NK-92 treated with Interleukin-12 subunit alpha and Interleukin-12 subunit beta, amount 100 ng/mL, for 24 hours (cell line): ENCODE data around the gene AKR1D1.
"Not testable (repeated sequence)": the region's sequence is repeated elsewhere in the genome, so short reads cannot be mapped to it uniquely, and the experiment has no call there.

Experiments used
- DNase-seq: peaks from one replicate; lab custom pipeline; 2025; lab: John Stamatoyannopoulos, UW

The AKR1D1 gene

DNA sequence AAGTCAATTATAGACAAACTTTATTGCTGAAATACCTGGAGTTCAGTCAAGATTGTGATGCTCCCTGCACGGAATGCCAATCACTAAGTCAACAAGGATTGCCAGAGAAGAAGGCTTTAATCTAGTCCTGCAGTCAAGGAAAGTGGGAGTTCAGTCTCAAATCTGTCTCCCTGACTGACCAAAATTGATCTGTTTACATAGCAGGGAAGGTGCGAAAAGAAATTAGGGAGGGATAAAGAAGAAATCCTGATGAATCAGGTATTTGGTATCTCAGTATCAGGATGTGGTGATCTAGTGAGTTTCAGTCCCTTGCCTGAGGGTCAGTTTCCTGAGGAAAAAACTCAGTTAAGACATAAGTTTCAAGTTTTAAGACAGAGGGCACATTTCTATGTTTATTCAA, 2.1 kb upstream of the AKR1D1 start:
- DNase-seq = no peak

DNA sequence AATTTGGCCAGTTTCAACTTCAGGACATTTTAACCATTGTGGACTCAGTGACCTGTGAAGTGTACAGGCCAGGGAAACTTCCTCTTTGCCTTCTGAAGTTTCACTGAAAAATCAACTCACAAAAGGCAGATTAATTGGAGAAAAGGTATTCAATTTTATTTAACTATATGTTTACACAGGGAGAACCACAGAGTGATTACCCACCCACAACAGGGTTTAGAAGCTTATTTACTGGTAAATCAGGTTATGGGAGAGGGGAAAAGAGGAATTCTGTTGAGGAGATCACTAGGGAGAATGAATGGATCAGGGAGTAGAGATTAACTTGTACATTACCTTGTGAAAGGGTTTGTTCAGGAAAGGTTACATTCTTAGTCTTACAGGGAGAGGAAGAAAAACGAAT, 1.7 kb upstream of the AKR1D1 start:
- DNase-seq = no peak

DNA sequence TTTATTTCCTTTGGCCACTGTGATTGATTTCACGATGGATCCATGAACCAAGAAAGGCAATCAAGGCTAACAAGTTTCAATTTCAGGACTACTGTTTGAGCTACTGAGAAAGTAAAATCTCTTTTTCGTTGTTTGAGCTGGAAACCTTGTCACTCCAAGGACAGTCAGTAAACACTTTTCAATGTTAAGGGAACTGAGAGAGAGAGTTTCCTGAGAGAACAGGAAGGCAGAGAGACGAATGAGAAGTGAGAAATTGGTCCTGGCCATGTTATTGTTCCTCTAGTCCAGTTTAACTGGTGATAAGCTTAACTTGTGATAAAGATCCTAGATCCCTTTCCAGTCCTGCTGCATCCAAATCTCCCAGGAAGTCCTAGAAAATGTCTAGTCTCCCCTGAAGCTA, 909 bp upstream of the AKR1D1 start:
- DNase-seq = no peak

DNA sequence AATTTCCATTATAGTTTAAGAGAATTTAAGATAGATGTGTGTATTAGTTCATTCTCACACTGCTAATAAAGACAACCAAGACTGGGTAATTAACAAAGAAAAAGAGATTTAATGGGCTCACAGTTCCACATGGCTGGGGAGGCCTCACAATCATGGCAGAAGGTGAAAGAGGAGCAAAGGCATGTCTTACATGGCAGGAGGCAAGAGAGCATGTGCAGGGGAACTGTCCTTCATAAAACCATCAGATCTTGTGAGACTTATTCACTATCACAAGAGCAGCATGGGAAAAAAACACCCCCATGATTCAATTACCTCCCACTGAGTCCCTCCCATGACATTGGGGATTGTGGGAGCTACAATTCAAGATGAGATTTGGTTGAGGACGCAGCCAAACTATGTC, 473 bp upstream of the AKR1D1 start:
- not testable (repeated sequence) for DNase-seq

DNA sequence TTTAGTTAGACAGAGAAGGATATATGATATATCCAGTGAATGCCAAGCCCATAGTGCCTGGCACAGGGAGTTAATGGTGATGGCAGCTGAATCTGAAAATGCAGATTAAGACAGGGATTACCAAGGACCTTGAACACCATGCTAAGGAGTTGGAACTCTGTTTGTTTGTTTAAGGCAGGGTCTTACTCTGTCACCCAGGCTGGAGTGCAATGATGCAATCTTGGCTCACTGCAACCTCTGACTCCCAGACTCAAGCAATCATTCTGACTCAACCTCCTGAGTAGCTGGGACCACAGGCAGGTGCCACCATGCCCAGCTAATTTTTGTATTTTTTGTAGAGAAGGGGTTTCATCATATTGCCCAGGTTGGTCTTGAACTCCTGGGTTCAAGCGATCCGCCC, 1.6 kb downstream of the AKR1D1 start:
- DNase-seq = no peak

DNA sequence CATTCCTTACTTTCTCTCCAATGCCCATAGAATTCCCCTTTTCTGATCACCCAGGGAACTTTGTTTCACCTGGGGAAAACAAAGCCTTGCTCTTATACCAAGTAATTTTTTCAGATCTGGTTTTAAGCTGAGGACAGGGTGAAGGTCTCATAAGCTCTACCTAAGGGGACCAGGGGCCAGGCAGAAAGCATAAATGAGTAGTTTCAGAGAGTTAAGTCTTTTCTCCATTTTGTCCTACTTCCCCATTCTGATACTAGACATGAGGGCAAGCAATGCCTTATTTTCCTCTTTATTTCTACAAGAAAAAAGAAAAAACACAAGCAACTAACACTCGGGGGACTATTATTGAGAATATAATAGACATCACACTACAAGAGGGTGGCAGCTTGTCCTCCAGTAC, 2.9 kb downstream of the AKR1D1 start:
- DNase-seq = no peak

DNA sequence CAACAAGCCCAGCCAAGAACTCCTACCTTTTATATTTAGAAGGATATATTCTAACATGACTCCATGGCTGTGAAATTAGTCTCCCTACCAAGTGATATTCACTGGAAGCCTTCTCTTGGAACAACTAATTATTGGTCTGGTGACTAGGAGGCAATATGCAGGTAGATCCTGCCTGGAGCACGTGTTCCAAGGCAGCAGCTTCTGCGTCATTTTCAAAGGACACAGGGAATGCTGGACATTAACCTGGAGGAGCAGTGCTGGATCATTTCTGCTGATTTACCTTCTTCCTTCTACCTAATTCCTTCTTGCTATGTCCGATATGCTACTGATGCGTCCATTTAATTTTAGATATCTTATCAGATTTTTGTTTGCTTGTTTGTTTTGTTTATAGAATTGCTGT, 5.6 kb downstream of the AKR1D1 start:
- no peak for DNase-seq

DNA sequence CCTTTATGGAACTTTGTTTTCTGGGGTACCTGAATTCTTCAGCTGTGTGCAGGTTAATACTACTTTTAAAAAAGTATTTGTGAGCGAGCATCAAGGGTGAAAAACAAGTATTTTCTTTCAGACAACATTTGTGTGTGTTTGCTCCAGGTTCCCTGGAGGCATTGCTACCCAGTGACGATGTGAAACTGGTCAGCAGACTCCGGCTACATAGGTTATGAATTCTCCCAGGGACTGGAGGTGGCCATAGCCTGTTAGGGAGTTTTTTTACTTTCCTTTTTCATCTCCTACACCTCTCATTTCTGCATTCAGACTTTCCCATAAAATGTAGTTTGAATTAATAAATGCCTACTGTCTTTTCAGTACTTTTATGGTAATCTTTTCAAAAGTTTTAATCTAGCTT, 7.6 kb downstream of the AKR1D1 start:
- no peak for DNase-seq

DNA sequence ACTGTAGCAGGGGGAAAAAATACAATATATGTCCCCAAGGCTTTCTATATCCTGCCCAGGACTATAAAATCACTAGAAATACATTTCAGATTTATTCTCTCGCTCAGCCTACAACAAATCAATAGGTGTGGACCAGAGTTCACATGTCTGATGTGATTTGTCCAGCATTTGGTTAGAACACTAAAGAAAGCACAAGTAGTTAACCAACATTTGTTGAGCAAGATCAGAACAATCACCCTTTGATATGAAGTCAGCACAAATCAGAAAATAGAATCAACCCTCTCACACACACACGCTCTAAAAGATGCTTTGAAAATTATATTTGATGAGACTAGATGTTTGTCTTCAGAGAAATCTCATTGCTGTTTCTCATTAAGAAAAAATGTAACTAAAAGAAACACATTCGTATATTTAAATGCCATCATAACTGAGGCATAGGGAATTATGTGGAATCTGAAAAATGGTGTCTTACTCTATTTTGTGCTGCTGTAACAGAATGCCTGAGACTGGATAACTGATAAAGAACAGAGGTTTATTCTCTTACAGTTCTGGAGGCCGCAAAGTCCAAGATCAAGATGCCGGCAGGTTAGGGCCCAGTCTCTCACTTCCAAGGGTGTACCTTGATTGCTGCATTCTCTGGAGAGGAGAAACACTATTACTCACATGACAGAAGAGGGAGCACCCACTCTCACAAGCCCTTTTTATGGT, 10.5 kb downstream of the AKR1D1 start:
- no peak for DNase-seq

DNA sequence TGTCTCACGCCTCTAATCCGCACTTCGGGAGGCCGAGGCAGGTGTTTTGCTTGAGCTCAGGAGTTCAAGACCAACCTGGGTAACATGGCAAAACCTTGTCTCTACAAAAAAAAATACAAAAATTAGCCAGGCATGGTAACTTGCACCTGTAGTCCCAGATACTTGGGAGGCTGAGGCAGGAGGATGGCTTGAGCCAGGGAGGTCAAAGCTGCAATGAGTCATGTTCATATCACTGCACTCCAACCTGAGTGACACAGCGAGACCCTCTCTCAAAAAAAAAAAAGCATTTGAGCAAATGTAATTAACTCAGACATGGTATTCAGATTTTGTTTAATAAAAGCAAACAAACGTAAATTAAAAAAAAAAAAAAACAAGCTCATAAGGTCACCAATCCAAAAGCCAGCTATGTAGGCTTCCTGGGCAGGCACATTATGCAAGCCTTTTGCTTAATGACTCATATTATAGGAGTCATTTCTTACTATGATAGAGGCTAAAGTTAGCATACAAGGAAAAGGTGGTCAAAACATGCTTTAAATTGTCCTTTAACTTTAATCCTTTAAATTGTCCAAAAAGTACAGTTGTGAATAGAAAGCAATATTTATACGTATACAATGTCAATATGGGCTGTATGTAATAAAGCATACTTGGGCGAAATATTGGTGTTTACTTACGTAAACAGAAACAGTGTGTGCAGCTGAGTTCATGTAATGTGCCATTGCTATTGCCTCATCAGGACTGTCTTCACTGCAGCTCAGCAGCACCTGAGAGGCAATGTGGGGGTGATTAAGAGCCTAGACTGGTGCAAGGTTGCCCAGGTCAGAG, 13.0 kb downstream of the AKR1D1 start:
- no peak for DNase-seq

DNA sequence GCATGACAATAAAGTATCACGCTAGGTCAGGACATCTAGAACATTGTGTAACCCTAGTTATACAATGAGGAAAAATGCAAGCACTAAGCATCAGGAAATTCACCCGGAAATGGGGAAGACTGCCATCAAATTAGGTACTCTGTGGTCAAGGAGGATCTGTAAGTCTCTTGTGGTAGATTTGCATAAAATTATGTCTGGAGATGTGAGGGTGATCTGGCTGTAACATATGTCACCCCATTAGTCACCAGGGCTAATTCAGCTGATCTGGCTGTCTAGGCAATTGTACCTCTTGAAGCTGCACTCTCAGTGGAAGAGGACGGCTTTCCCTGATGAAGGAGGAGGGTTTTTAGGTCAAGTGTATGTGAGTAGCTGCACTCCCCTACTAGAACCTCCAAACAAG, 14.8 kb downstream of the AKR1D1 start:
- DNase-seq = no peak

DNA sequence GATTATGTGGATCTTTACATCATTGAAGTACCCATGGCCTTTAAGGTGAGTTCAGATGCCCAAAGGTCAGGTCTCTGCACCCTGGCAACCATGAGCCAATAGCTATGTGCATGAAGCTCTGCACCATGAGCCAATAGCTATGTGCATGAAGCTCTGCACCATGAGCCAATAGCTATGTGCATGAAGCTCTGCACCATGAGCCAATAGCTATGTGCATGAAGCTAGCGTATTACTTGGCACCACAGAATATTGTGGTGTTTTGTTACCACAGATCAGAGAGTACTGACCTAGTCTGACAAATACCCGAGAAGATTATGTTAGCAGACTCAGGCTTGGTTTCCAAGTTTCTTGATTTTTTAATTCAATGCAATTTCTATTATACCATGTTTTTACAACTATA, 15.6 kb downstream of the AKR1D1 start:
- not testable (repeated sequence) for DNase-seq

DNA sequence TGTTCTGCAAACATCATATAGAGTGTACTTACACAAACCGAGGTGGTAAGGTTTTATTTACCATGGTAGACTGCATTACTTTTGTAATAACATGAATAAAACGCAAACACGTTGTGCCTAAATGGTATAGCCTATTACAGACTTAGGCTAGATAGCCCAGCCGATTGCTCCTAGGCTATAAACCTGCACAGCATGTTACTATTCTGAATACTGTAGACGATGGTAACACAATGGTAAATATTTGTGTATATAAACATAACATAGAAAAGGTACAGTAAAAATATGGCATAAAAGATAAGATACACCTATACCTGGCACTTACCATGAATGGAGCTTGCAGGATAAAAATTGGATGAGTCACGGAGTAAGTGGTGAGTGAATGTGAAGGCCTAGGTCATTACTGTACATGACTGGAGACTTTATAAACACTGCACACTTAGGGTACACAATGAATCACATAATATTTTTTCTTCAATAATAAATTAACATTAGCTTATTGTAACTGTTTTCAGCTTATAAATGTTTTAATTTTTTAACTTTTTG, 16.3 kb downstream of the AKR1D1 start:
- no peak for DNase-seq

DNA sequence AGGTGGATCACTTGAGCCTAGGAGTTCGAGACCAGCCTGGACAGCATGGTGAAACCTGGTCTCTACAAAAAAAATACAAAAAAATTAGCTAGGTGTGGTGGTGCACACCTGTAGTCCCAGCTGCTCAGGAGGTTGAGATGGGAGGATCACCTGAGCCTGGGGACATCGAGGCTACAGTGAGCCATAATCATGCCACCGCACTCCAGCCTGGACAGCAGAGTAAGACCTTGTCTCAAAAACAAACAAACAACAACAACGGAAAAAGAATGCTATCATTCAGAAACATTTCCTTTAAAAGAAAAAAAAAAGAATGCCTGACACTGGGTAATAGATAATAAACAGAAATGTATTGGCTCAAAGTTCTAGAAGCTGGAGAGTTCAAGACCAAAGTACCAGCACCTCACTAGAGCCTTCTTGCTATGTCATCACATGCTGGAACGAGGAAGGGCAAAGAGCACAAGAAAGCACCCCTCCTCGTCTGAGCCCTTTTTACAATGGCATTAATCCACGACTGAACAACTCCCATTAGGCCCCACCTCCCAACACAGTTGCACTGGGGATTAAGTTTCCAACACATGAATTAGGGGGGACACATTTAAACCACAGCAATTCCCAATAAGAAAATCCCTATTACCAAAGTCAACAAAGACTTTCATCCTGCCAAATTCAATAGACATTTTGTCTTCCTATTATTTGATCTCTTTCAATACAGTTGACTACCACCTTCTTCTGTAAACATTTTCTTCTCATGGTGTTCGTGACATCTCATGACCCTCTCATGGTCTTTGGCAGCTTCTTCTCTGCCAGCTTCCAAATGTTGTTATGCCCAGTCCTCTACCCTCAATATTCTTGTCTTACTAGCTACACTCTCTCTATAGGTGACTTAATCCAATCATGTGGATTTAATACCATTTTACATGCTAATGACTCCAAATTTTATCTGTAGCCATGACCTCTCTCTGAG, 20.0 kb downstream of the AKR1D1 start:
- DNase-seq = no peak

DNA sequence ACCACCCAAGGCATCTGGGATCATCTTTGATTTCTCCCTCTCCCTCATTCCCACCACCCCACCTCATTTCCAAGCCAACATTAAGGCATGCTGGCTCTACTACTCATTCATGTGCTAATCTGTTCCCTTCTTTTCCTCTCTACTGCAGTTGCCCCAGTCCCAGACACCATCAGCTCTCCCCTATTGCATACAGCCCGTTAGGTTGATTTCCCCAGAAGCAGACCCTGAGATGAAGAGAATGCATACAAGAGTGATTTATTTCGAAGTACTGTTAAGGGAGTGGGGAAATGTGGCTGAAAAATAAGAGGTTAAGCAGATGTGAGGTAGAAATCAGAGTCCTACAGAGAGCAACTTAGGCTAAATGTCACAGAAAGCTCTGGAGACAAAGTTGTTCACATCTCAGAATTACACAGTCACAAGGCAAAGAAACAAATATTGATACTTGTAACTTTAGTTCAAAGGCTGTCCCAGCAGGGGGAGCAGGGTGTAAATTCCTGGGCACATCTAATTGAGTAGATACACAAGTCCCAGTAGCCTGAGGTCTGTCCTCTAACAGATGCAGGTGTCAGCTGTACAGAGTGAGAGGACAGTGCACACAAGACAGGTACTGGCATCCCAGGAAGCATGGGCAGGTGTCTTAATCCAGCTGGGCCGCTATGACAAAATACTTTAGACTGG, 20.9 kb downstream of the AKR1D1 start:
- no peak for DNase-seq

DNA sequence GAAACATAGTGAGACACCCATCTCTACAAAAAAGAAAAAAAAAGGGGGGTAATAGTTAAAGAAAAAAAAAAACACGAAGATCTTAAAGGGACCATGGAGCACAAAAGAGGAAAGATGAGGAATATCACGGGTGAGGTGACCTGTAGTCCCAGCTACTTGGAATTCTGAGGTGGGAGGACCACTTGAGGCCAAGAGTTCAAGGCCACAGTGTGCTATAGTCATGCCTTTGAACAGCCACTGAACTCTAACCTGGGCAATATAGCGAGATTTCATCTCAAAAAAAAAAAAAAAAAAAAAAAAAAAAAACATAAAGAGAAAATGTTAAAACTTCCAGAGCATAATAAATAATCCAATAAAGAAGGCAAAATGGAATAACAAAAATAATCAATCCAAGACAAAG, 23.6 kb downstream of the AKR1D1 start:
- DNase-seq = no peak

DNA sequence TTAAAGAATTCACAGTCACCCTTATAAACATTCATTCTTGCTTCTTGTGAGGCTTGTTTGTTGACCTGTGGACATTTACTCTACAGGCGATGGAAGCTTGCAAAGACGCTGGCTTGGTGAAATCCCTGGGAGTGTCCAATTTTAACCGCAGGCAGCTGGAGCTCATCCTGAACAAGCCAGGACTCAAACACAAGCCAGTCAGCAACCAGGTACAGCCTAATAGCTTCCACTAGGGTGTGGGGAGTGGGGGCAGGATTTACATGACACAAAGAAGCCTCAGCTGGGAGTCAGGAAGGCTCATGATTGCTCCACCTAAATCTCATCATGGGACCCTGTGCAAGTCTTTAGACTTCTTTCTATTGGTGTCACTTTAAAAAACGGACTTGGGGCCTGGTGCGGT, 29.0 kb downstream of the AKR1D1 start:
- no peak for DNase-seq

DNA sequence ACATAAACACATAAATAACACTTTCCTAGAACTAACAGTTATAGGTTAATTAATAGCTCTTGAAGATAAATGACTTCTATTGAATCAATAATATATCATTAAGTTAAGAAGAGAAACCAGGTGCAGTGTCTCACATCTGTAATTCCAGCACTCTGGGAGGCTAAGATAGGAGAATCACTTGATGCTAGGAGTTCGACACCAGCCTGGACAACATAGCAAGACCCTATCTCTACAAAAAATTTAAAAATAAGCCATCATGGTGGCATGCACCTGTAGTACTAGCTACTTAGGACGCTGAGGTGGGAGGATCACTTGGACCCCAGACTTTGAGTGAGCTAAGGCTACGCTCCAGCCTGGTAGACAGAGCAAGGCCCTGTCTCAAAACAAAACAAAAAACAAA, 38.8 kb downstream of the AKR1D1 start:
- DNase-seq = no peak

DNA sequence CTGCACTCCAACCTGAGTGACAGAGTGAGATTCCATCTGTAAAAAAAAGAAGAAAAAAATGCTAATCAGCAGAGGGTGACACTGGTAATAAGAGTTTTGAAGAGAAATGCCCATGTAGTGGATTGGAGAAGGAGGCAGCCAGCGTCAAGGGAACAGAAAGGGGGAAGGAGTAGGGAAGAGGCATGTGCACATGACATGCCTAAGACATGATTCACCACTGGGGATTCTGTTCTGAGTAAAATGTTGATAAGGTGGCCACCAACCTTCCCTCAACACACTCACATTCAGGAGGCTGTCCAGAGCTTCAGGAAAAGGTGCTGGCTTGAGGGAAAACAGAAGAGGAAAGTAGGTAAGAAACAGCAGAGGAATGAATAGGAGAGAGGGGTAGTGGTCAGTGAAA, 39.9 kb downstream of the AKR1D1 start:
- DNase-seq = no peak

DNA sequence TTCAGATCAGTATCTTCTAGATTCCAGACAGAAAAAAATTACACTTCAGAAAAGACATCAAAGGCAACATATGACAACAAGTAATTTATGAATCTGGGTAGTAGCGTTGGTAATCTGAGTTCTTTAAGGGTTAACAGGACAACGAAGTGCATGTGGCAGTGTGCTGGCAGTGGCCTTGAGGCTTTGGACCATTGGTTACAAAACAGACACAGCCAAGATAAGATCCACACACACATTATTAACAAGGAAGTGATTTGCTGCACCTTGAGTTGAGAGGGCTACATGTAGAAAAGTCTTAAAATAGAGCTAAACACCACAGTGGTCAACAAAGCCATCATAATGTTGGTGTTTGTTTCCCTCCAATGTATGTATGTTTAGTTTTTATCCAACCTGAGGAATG, 40.6 kb downstream of the AKR1D1 start:
- no peak for DNase-seq

DNA sequence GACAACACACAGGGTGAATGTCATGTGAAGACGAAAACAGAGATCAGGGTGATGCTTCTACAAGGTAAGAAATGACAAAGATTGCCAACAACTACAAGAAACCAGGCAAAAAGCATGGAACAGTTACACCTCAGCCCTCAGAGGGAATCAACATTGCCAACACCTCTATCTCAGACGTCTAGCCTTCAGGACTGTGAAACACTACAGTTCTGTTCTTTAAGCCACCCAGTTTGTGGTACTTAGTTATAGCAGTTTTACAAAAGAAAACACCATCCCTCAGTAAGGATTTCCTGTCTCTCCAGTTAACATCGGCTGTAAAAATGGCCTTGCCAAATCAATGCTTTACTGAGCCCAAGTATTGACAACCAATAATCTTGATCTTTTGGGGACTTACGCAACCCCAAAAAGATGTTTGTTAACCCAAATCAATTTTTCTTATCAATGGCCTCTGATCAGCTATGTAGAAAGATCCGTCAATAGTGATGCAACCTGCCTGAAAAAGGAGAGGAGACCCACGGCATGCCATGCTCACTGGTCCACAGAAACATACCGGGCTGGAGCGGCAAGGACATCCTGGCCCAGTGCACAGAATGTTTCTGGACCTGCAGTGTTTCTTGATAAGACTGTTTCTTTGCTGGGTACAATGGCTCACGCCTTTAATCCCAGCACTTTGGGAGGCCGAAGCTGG, 44.0 kb downstream of the AKR1D1 start:
- DNase-seq = no peak
